HepG2 (cell line): ENCODE data around the gene CRAT. TPM values are rescaled to one million over a fixed set of nuclear protein-coding genes. Genes with fewer than 3 reads are reported as not detected.

Experiments used
- E2F5 ChIP-seq: sonication (generic); formaldehyde crosslinking; conservative IDR thresholded peaks from 2 replicates; pipeline ENCODE4 v1.4.0; 2020; ENCODE audit warnings: missing genetic modification reagents
- ELF4 ChIP-seq: sonication (generic); formaldehyde crosslinking; IDR thresholded peaks from 2 replicates; pipeline ENCODE4 v1.5.0; 2020; ENCODE audit warnings: missing genetic modification reagents, mild to moderate bottlenecking, moderate library complexity, borderline replicate concordance
- ETV5 ChIP-seq: IDR thresholded peaks from 2 replicates; pipeline ENCODE4 v1.6.1; 2018; ENCODE audit warnings: missing biosample characterization, missing genetic modification reagents, inconsistent platforms, borderline replicate concordance
- HNRNPH1 ChIP-seq: fragments of 200-400 bp; formaldehyde crosslinking; optimal IDR thresholded peaks from 2 replicates; pipeline ENCODE3; 2017; ENCODE audit warnings: mild to moderate bottlenecking, low read depth, low read length
- HOXA3 ChIP-seq: sonication (generic); formaldehyde crosslinking; IDR thresholded peaks from 2 replicates; pipeline ENCODE4 v1.5.0; 2020; ENCODE audit warnings: missing genetic modification reagents
- IRF2 ChIP-seq: IDR thresholded peaks from 2 replicates; pipeline ENCODE4 v1.6.1; 2018; ENCODE audit warnings: missing genetic modification reagents, missing compliant biosample characterization
- MEF2D ChIP-seq: sonication (generic); formaldehyde crosslinking; IDR thresholded peaks from 2 replicates; pipeline ENCODE4 v1.5.1; 2020; ENCODE audit warnings: mild to moderate bottlenecking, missing genetic modification reagents
- MTF1 ChIP-seq: sonication (generic); formaldehyde crosslinking; IDR thresholded peaks from 2 replicates; pipeline ENCODE4 v1.5.0; 2020; ENCODE audit warnings: missing genetic modification reagents
- NRL ChIP-seq: sonication (generic); formaldehyde crosslinking; IDR thresholded peaks from 2 replicates; pipeline ENCODE4 v1.5.0; 2020; ENCODE audit warnings: missing genetic modification reagents, mild to moderate bottlenecking, moderate library complexity, borderline replicate concordance
- REL ChIP-seq: sonication (generic); formaldehyde crosslinking; conservative IDR thresholded peaks from 2 replicates; pipeline ENCODE4 v1.8.0; 2022; ENCODE audit warnings: mild to moderate bottlenecking, missing genetic modification reagents, moderate library complexity
- TBX3 ChIP-seq: fragments of 450-650 bp; IDR thresholded peaks from 2 replicates; pipeline ENCODE4 v1.6.1; 2017; ENCODE audit warnings: antibody characterized with exemption, mild to moderate bottlenecking, inconsistent platforms, borderline replicate concordance
- TFE3 ChIP-seq: IDR thresholded peaks from 2 replicates; pipeline ENCODE4 v1.6.1; 2016
- TGIF2 ChIP-seq: IDR thresholded peaks from 2 replicates; pipeline ENCODE4 v1.6.1; 2016; ENCODE audit warnings: control low read depth, missing compliant biosample characterization
- ZBTB44 ChIP-seq: sonication (generic); formaldehyde crosslinking; IDR thresholded peaks from 2 replicates; pipeline ENCODE4 v1.4.0; 2020; ENCODE audit warnings: missing genetic modification reagents
- ZHX2 ChIP-seq, 2 experiments: sonication (generic) in 1 of 2; formaldehyde crosslinking in 1 of 2; IDR thresholded peaks; 2 replicates each; pipeline versions ENCODE4 v1.6.1 to v1.9.0; 2014 to 2022; ENCODE audit warnings: antibody characterized with exemption in 1 of 2, borderline replicate concordance in 1 of 2, inconsistent platforms in 1 of 2, low read depth in 1 of 2, missing genetic modification reagents in 1 of 2
- ZNF329 ChIP-seq: sonication (generic); formaldehyde crosslinking; IDR thresholded peaks from 2 replicates; pipeline ENCODE4 v1.9.0; 2021; ENCODE audit warnings: low read depth, mild to moderate bottlenecking, missing genetic modification reagents
- ZNF510 ChIP-seq: sonication (generic); formaldehyde crosslinking; IDR thresholded peaks from 2 replicates; pipeline ENCODE4 v1.4.0; 2020; ENCODE audit warnings: low read depth, mild to moderate bottlenecking, missing genetic modification reagents
- ZNF605 ChIP-seq: sonication (generic); formaldehyde crosslinking; IDR thresholded peaks from 2 replicates; pipeline ENCODE4 v1.8.0; 2022; ENCODE audit warnings: mild to moderate bottlenecking, missing genetic modification reagents
- ZNF75D ChIP-seq: sonication (generic); formaldehyde crosslinking; IDR thresholded peaks from 2 replicates; pipeline ENCODE4 v1.8.1; 2023; ENCODE audit warnings: missing genetic modification reagents, mild to moderate bottlenecking, borderline replicate concordance
- ZSCAN22 ChIP-seq: sonication (generic); formaldehyde crosslinking; IDR thresholded peaks from 2 replicates; pipeline ENCODE4 v1.4.0; 2020; ENCODE audit warnings: mild to moderate bottlenecking, missing genetic modification reagents
- polyA plus RNA-seq, 8 experiments: library from polyadenylated mRNA; depleted of rRNA in 3 of 8; stranded (reverse) in 7 of 8; unstranded in 1 of 8; fragments of >200 nt; fragmentation: Illumina TruSeq in 4 of 8; extraction: Trizol in 4 of 8; gene quantifications; 2 replicates each; pipeline versions ENCODE4 v1.2.1 to v1.2.3, GENCODE V29; 2011 to 2016; ENCODE audit warnings: low read depth in 4 of 8, missing spikeins in 1 of 8, mixed read lengths in 1 of 8; ENCODE audit not compliant: insufficient read depth in 1 of 8
- total RNA-seq, 5 experiments: library from RNA; depleted of rRNA; stranded (reverse); fragments of >200 nt; fragmentation: Illumina TruSeq; extraction: Trizol; gene quantifications; 2 replicates each; pipeline ENCODE4 v1.2.3, GENCODE V29; 2016; ENCODE audit warnings: low read depth in 1 of 5

CRAT gene
- total and polyA plus RNA-seq, 2 of the 13 experiments (the other 11 are each of a cell fraction or from before 2014, with no cell fraction given) = 26.1 to 26.6 TPM

- TF ChIP-seq ZHX2 (IDR thresholded peaks at IDR 0.05; ENCODE audit: low read depth) (no peak), ZHX2 (CRISPR knock-in tag; IDR thresholded peaks at IDR 0.05; ENCODE audit: borderline replicate concordance) (no peak), MEF2D (CRISPR knock-in tag) (no peak; the same call in 1 of the 2 replicates), MTF1 (CRISPR knock-in tag) (peak; percentile 67; the same call in 1 of the 2 replicates), IRF2 (CRISPR knock-in tag) (peak; percentile 21; the same call in 1 of the 2 replicates), NRL (CRISPR knock-in tag) (no peak), ZNF75D (CRISPR knock-in tag) (no peak), E2F5 (no peak), ELF4 (CRISPR knock-in tag) (no peak), ZNF329 (CRISPR knock-in tag) (no peak), HNRNPH1 (peak; percentile 21), TGIF2 (no peak), ZNF605 (CRISPR knock-in tag) (0 out of 2 replicates have a peak, but pooled peaks have one; percentile 7), REL (CRISPR knock-in tag) (no peak), ZBTB44 (no peak), ETV5 (CRISPR knock-in tag) (peak; percentile 65; the same call in 1 of the 2 replicates), TBX3 (no peak), ZSCAN22 (CRISPR knock-in tag) (no peak), ZNF510 (CRISPR knock-in tag) (no peak), TFE3 (CRISPR knock-in tag) (no peak), HOXA3 (CRISPR knock-in tag) (peak; percentile 77; the same call in 1 of the 2 replicates)
These were observed 29.4 kb upstream of the CRAT start (continued) for GRCh38 chr9:129139993-129140396.
